Measurements from ENCODE around the gene PRSS12. TPM values are rescaled to one million over a fixed set of nuclear protein-coding genes. Genes with fewer than 3 reads are reported as not detected.
A peak's percentile ranks its signal among the peaks of the same experiment; 100 is the strongest.

The PRSS12 gene
- total and polyA plus RNA-seq, 2 experiments from 2014 or later = 10.0 to 33.6 TPM

- no peak overlapping the region for H3K4me2 ChIP-seq (ENCODE audit: unreplicated experiment)
- no peaks in the 10 kb centered on the region for H3K79me2 ChIP-seq (ENCODE audit: insufficient read depth)
- H4K20me1 ChIP-seq (ENCODE audit: insufficient read depth) = no peaks in the 10 kb centered on the region
- H3K9me2 ChIP-seq (ENCODE audit: insufficient read depth) = no peaks in the 10 kb centered on the region
- peaks cover 26% of the 10 kb centered on the region for H3F3A ChIP-seq (ENCODE audit: insufficient read depth)
- no peaks in the 10 kb centered on the region for H3K9me3 ChIP-seq (ENCODE audit: low read depth)
- no peak overlapping the region for H3K27ac ChIP-seq
- H3K27me3 ChIP-seq (replicated peaks; ENCODE audit: insufficient read depth) = no peaks in the 10 kb centered on the region
- no peaks in the 10 kb centered on the region for H3K36me3 ChIP-seq (ENCODE audit: low read depth)
- H2AFZ ChIP-seq = no peak overlapping the region
- DNase-seq = no peak
- TF ChIP-seq EZH2phosphoT487 (IDR thresholded peaks at IDR 0.05; ENCODE audit: insufficient read depth, low read depth) = no peak
- TF ChIP-seq EZH2 (IDR thresholded peaks at IDR 0.05; ENCODE audit: insufficient read depth, poor library complexity, severe bottlenecking) = no peak
- H3K4me1 ChIP-seq (ENCODE audit: insufficient read depth) = peaks cover 26% of the 10 kb centered on the region
- in situ Hi-C loops (cut with MboI) = no loop called here
- 48 to 52% methylated on average over 6 of the region's 6 CpGs for WGBS, 2 experiments (ENCODE audit: low coverage in 1 of 2, low lambda C conversion rate in 2 of 2, missing lambda C conversion rate in 2 of 2)
- H3K9ac ChIP-seq = no peak overlapping the region
- no peak overlapping the region for H3K4me3 ChIP-seq
Observed at GRCh38 chr4:118335324-118335723, 17.5 kb downstream of the PRSS12 start.

GRCh38 chr4:118331352-118331751 is 21.5 kb downstream of the PRSS12 start:
- Histone ChIP-seq H3K79me2 (ENCODE audit: insufficient read depth) (no peaks in the 10 kb centered on the region), H3K4me3 (no peak overlapping the region), H3K4me2 (ENCODE audit: unreplicated experiment) (no peak overlapping the region), H3K9me2 (ENCODE audit: insufficient read depth) (no peaks in the 10 kb centered on the region), H3F3A (ENCODE audit: insufficient read depth) (peaks cover 14% of the 10 kb centered on the region), H3K27me3 (replicated peaks; ENCODE audit: insufficient read depth) (no peaks in the 10 kb centered on the region), H3K4me1 (ENCODE audit: insufficient read depth) (peaks cover 15% of the 10 kb centered on the region), H3K9ac (no peak overlapping the region), H3K27ac (no peak overlapping the region), H3K36me3 (ENCODE audit: low read depth) (no peaks in the 10 kb centered on the region), H2AFZ (no peak overlapping the region), H3K9me3 (ENCODE audit: low read depth) (no peaks in the 10 kb centered on the region), H4K20me1 (ENCODE audit: insufficient read depth) (no peaks in the 10 kb centered on the region)
- no peak for DNase-seq
- TF ChIP-seq EZH2 (IDR thresholded peaks at IDR 0.05; ENCODE audit: insufficient read depth, poor library complexity, severe bottlenecking) = no peak
- no peak for TF ChIP-seq EZH2phosphoT487 (IDR thresholded peaks at IDR 0.05; ENCODE audit: insufficient read depth, low read depth)
- in situ Hi-C loops (cut with MboI) = no loop called here
- WGBS, 2 experiments (ENCODE audit: low coverage in 1 of 2, low lambda C conversion rate in 2 of 2, missing lambda C conversion rate in 2 of 2) = 97 to 99% methylated on average over 3 of the region's 3 CpGs

- TF ChIP-seq EZH2 (IDR thresholded peaks at IDR 0.05; ENCODE audit: insufficient read depth, poor library complexity, severe bottlenecking) (no peak), EZH2phosphoT487 (IDR thresholded peaks at IDR 0.05; ENCODE audit: insufficient read depth, low read depth) (no peak)
- Histone ChIP-seq H3K9me3 (ENCODE audit: low read depth) (no peaks in the 10 kb centered on the region), H3K4me3 (no peak overlapping the region), H3K27ac (no peak overlapping the region), H3K9ac (no peak overlapping the region), H4K20me1 (ENCODE audit: insufficient read depth) (no peaks in the 10 kb centered on the region), H3K9me2 (ENCODE audit: insufficient read depth) (no peaks in the 10 kb centered on the region), H3K4me2 (ENCODE audit: unreplicated experiment) (no peak overlapping the region), H3K79me2 (ENCODE audit: insufficient read depth) (no peaks in the 10 kb centered on the region), H2AFZ (no peak overlapping the region), H3K36me3 (ENCODE audit: low read depth) (no peaks in the 10 kb centered on the region), H3F3A (ENCODE audit: insufficient read depth) (peaks cover 14% of the 10 kb centered on the region), H3K27me3 (replicated peaks; ENCODE audit: insufficient read depth) (no peaks in the 10 kb centered on the region), H3K4me1 (ENCODE audit: insufficient read depth) (peaks cover 24% of the 10 kb centered on the region)
- in situ Hi-C loops (cut with MboI) = no loop called here
- 97 to 98% methylated on average over 5 of the region's 5 CpGs for WGBS, 2 experiments (ENCODE audit: low coverage in 1 of 2, low lambda C conversion rate in 2 of 2, missing lambda C conversion rate in 2 of 2)
- DNase-seq = no peak
Observed at GRCh38 chr4:118329849-118330248, 23.0 kb downstream of the PRSS12 start.

GRCh38 chr4:118327554-118328241 is 25.1 kb downstream of the PRSS12 start:
- Histone ChIP-seq H3K9me2 (ENCODE audit: insufficient read depth) (no peaks in the 10 kb centered on the region), H3K9ac (peak overlapping the region; percentile 6; the same call in 1 of the 2 replicates), H3K4me3 (peak overlapping the region; percentile 39), H3K9me3 (ENCODE audit: low read depth) (no peaks in the 10 kb centered on the region), H2AFZ (no peak overlapping the region), H3K4me1 (ENCODE audit: insufficient read depth) (peaks cover 24% of the 10 kb centered on the region), H3K27me3 (replicated peaks; ENCODE audit: insufficient read depth) (no peaks in the 10 kb centered on the region), H3K27ac (peak overlapping the region; percentile 18; the same call in 1 of the 2 replicates), H3F3A (ENCODE audit: insufficient read depth) (peaks cover 14% of the 10 kb centered on the region), H3K36me3 (ENCODE audit: low read depth) (no peaks in the 10 kb centered on the region), H3K79me2 (ENCODE audit: insufficient read depth) (no peaks in the 10 kb centered on the region), H3K4me2 (ENCODE audit: unreplicated experiment) (peak overlapping the region; percentile 66), H4K20me1 (ENCODE audit: insufficient read depth) (no peaks in the 10 kb centered on the region)
- 1 to 2% methylated on average over 4 of the region's 4 CpGs for WGBS, 2 experiments (ENCODE audit: low coverage in 1 of 2, low lambda C conversion rate in 2 of 2, missing lambda C conversion rate in 2 of 2)
- peak; percentile 59 for DNase-seq
- in situ Hi-C loops (cut with MboI) = no loop called here
- TF ChIP-seq EZH2 (IDR thresholded peaks at IDR 0.05; ENCODE audit: insufficient read depth, poor library complexity, severe bottlenecking) = no peak
- peak; percentile 64; the same call in 1 of the 2 replicates for TF ChIP-seq EZH2phosphoT487 (IDR thresholded peaks at IDR 0.05; ENCODE audit: insufficient read depth, low read depth)
